GM12892 (cell line): ENCODE data around the gene LOX.

Experiments
- POLR2A ChIP-seq: IDR thresholded peaks from 2 replicates; pipeline ENCODE4 v1.6.1; 2011; ENCODE audit warnings: low read depth, low read length, control low read depth
- POLR2AphosphoS5 ChIP-seq: IDR thresholded peaks from 2 replicates; pipeline ENCODE4 v1.6.1; 2011; ENCODE audit warnings: low read depth, low read length, control low read depth

GRCh38 chr5:122053181-122054109, 24.6 kb downstream of the LOX start:
- TF ChIP-seq POLR2A (no peak), POLR2AphosphoS5 (no peak)
